SKM-1 (cell line): Measurements from ENCODE around the gene PRPH2.
"Not testable (repeated sequence)": the region's sequence is repeated elsewhere in the genome, so short reads cannot be mapped to it uniquely, and the experiment has no call there.

Experiments
- DNase-seq: peaks from one replicate; lab custom pipeline; 2025; ENCODE audit not compliant: unreplicated experiment; lab: John Stamatoyannopoulos, UW

Gene PRPH2

DNA sequence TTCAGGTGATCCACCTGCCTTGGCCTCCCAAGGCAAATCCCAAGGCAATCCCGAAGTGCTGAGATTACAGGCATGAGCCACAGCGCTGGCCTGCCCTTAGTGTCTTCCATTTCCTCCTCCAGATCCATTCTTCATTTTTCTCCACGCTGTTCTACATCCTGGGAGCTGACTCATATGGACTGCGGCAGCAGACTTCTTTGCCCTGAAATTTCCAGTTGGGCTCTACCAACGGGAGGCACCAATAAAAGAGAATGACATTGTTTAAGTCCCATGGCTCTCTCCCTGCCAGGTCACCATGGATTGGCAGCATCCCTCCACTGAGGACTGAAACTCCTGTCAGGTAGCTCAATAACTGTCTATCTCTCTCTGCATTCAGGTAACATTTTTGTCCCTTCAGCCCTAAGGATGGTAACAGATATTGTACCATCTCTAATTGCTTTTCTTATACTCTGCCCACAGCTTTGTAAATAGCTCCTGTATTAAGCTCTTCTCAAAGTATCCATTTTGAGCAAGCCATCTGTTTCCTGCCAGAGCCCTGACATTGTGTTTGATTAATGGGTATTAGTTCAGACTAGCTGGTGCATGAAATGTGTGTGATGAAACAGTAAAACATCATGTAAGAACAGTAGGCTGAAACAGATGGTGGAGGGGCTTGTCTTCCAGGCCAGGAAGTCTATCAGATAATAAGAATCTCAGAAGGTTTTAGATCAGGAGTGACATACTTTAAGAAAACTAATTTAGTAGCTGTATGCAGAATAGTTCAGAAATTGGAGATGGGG is 19.9 kb upstream of the PRPH2 start:
- no peak for DNase-seq

DNA sequence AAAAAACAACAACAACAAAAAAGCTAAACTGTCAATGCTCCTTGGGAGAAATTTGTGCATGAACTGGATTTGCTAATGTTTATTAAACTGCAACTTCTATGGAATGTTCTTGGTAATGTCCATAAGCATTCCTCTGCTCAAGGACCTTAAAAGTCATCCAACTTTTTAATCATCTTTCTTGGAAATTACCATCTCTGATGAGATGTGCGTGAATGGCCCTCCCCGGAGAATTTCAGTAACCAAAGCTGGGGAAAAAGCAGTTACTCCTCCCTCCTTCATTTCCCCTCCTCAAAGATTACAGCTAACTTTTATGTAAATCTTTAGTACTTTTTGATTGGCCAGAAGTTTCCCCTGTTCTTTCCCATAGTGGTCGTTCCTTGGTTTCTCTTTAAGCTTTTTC is 18.3 kb upstream of the PRPH2 start:
- no peak for DNase-seq

DNA sequence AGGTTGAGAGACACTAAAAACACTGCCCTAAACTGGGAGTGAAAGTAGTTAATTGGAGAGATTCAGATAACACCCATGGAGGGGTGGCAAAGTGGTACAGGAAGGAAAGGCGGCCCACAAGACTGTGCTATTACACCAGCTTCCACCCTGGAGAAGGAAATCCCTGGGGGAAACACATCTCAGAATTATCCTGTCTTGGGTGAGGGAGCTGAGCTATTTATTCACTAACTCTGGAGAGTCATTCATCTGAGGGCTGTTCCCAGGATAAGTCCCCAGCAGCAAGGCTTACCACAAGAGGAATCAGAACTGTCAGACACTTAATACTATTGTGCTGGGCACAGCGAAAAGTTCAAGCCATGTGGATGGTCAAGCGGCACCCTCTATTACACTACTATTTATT is 13.6 kb upstream of the PRPH2 start:
- no peak for DNase-seq

- DNase-seq: not testable (repeated sequence)
These were observed 11.6 kb upstream of the PRPH2 start for GRCh38 chr6:42733867-42734481.

DNA sequence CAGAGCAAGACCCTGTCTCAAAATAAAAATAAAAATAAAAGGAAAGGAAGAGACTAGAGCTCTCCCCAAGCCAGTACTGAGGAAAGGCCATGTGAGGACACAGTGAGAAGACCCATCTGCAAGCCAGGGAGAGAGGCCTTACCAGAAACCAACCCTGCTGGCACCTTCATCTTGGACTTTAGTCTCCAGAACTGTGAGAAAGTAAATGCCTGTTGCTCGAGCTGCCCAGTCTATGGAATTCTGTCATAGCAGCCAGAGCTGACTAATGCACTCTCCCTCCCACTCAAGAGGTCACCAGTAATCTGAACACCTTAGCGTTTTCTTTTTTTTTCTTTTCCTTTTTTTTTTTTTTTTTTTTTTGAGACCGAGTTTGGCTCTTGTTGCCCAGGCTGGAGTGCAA is 7.3 kb upstream of the PRPH2 start:
- no peak for DNase-seq

DNA sequence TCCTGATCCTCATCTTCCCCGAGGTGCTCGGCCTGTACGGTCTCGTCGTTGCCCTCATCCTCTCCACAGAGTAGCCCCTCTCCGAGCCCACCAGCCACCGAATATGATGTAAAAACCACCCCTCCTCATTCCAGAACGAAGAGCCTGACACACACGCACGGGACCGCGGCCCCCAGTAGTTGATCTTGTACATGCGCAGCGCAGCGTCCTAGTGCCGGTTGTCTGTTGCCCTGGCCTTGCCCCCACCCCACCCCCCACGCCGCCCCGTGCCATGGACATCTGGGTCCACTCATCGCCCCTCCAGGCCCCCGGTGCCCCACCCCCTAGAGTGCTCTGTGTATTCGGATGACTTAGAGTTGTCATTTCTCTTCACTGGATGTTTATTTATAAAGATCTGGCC is 5.2 kb upstream of the PRPH2 start:
- DNase-seq: no peak

GRCh38 chr6:42727087-42727611 is 4.8 kb upstream of the PRPH2 start:
- DNase-seq: no peak

GRCh38 chr6:42726485-42727086 is 4.2 kb upstream of the PRPH2 start:
- peak; percentile 88 for DNase-seq

DNA sequence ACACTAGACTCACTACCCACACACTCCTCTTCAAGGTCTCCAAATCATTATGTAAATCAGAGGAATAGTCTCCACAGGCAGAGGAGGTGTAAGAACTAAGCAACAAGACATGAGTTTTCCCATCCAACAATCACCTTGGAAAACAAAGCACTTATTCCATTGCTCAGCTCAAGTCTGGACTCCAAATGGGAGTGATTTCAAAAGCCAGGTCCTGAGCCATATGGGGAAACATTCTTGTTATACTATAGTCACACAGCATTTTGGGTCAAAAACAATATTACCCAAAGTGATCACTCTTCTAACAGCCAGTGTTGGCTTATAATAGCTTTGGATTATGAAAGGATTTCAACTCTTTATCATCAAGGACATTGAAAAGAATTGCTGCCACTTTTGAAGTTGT is 3.6 kb upstream of the PRPH2 start:
- no peak for DNase-seq

DNA sequence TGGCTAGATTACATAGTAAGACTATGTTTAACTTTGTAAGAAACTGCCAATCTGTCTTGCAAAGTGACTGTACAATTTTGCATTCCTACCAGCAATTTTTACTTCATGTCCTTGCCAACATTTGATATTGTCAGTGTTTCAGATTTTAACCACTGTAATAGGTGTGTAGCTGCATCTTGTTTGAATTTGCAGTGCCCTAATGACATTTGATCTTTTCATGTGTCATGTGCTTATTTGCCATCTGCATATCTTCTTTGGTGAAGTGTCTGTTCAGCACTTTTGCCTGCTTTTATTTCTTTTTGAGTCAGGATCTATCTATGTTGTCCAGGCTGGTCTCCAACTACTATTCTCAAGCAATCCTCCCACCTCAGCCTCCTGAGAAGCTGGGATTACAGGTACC is 2.4 kb upstream of the PRPH2 start:
- no peak for DNase-seq

DNA sequence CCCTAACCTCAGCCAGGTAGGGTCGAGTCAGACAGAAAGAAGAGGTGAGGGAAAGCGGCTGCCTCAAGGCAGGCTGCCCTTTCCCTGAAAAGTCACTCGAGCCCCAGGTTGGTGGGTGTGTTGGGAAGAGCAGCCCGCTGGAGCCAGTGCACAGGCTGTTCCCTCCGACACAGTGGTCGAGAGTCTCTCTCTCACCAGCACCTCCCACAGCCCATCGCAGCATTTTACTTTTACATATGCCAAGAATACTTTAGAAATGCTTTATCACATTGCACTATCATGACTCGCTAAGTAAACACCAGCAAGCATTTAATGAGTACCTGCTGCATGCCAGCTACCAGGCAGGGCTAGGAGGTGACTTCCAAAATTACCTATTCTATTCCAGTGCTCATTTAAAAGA is 1.7 kb downstream of the PRPH2 start:
- DNase-seq: no peak

DNA sequence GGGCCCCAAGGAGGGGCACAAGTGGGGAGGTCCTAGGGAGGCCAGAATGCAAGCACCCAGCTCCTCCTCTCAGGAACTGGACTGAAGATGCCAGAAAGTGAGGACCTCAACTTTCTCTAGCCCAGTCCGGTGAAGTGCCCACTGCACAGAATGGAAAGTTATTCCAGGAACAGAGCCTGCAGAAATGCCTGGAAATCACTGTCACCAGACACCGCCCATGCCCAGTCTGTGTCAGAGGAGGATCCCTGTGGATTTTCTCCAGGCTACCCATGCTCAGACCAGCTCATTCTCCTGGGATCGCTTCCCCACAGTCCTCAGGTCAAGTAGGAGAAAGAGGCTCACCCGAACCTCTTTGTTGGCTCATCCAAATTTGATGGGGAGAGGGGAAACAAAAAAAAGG is 6.5 kb downstream of the PRPH2 start:
- no peak for DNase-seq

- no peak for DNase-seq
These were observed 8.2 kb downstream of the PRPH2 start for GRCh38 chr6:42714098-42714761.

DNA sequence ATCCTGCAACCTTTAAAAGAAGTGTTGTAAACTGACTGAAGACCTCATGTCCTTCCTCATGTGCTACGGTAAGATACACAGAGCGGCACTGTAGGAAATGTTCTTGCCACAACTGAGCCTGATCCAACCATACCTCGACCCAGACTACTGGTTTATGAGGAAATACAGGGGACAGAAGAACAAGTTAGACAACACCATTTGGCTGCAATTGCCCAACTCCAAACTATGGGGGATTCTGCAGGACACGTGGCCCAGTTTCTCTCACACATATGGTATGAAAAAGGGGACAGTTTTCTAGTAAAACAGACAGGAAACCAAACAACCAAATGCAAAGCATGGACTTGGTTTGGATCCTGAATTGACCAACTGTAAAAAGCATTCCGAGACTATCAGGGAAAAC is 10.5 kb downstream of the PRPH2 start:
- no peak for DNase-seq

- DNase-seq: no peak
These were observed 12.1 kb downstream of the PRPH2 start for GRCh38 chr6:42710316-42710715.

DNA sequence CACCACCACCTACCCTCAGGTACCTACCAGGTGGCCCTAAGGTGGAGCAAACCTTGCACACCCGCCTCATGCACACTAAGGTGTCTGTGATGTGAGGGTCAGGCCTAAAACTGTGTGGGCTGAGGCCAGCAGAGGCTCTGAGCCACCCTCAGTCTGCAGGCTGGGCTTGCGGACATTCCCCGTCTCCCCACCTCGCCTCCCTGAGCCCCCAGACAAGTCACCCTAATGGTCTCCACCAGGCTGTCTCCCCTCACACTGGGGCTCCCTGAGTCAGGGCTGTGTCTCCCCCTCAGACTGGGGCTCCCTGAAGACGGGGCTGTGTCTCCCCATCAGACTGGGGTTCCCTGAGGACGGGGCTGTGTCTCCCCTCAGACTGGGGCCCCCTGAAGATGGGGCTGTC is 12.5 kb downstream of the PRPH2 start:
- no peak for DNase-seq

- no peak for DNase-seq
These were observed 14.3 kb downstream of the PRPH2 start for GRCh38 chr6:42708096-42708495.

- no peak for DNase-seq
These were observed 14.8 kb downstream of the PRPH2 start for GRCh38 chr6:42707595-42707994.

GRCh38 chr6:42704937-42705374 is 17.4 kb downstream of the PRPH2 start:
- DNase-seq: no peak

GRCh38 chr6:42704251-42704936 is 18.0 kb downstream of the PRPH2 start:
- no peak for DNase-seq

- not testable (repeated sequence) for DNase-seq
These were observed 19.6 kb downstream of the PRPH2 start for GRCh38 chr6:42702786-42703185.
